Measurements from ENCODE around the gene TTC7B. TPM values are rescaled to one million over a fixed set of nuclear protein-coding genes. Genes with fewer than 3 reads are reported as not detected.

The TTC7B gene
- total and polyA plus RNA-seq, 4 donors, result 23.1 to 85.0 (median 54.6) TPM

DNA sequence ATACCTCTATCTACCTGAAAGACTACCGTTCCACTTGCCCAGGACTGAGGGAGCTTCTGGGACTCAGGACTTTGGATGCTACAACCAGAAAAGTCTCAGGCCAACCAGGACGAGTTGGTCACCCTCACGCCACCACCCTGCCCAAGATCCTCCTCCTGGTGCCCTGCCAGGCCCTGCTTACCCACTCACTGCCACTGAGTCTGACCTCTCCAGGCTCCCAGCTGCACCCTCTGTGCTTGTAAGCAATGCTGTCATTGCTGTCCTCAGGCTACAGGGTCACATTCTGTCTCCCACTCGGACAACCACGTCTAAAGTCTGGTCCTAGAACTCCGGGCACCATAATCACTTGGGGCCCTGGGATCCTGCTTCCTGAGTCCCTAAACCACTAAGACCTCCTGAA is 9.2 kb downstream of the TTC7B start:
- H3K27ac ChIP-seq (ENCODE audit: low read depth, low read length), result no peak overlapping the region
- 90% methylated on average over 6 of the region's 6 CpGs for WGBS (ENCODE audit: insufficient coverage)
- no peaks in the 10 kb centered on the region for H3K27me3 ChIP-seq (ENCODE audit: control insufficient read depth, insufficient read depth, low read length)

DNA sequence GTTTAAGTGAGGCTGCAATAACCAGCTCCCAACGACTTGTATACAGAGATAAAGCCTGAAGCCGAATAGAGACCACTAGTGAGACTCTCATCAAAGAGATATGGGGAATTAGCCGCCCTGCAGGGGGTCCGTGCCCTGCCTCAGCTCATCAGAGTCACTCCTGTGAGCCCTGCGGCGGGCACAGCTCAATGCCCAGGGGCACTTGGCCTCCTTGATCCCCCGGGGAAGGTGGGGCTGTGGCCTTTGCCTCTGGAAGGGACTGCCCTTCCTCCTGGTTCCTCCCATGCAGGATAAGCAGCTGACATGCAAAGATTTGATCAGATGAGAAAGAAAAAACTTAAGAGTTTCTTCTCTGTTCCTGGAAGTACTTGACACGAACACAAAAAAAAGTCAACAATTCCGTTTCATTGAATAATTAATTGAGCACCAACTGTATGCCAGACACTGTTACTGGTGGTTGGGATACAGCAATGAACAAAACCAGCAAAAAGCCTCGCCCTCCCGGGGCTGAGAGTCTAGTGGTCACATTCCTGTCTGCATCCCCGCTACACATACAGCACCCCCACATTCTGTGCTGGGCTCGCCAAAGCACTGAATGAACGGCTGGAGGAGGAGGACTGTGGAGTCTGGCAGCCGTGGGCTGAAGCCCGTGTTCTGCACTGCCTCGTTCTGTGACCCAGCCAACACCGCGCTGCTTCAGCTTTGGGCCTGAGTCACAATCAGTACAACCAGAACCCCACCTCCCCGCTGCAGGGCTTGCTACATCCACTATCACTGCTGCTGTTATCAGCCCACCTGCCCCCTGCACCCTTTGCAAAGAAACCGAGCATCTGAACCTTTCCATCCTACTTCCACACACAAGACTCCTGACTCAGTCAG is 10.3 kb downstream of the TTC7B start:
- H3K36me3 ChIP-seq (ENCODE audit: control insufficient read depth, insufficient read depth, low read length), result peaks cover 21% of the 10 kb centered on the region
- H3K9me3 ChIP-seq (ENCODE audit: control insufficient read depth, insufficient read depth, low read length), result no peaks in the 10 kb centered on the region
- no peak overlapping the region for H3K27ac ChIP-seq (ENCODE audit: low read depth, low read length)
- WGBS (ENCODE audit: insufficient coverage), result 72% methylated on average over 13 of the region's 21 CpGs
- no peaks in the 10 kb centered on the region for H3K27me3 ChIP-seq (ENCODE audit: control insufficient read depth, insufficient read depth, low read length)
- H3K4me1 ChIP-seq (ENCODE audit: control insufficient read depth, insufficient read depth, low read length), result peaks cover 31% of the 10 kb centered on the region
- H3K4me3 ChIP-seq (ENCODE audit: low read depth, low read length), result no peak overlapping the region
- no peak for DNase-seq (ENCODE audit: low read depth in 4 of 6, low spot score in 6 of 6)

More for the DNA sequence above, 9.2 kb downstream of the TTC7B start:
- Histone ChIP-seq H3K4me3 (ENCODE audit: low read depth, low read length) (no peak overlapping the region), H3K9me3 (ENCODE audit: control insufficient read depth, insufficient read depth, low read length) (no peaks in the 10 kb centered on the region), H3K36me3 (ENCODE audit: control insufficient read depth, insufficient read depth, low read length) (peaks cover 16% of the 10 kb centered on the region), H3K4me1 (ENCODE audit: control insufficient read depth, insufficient read depth, low read length) (peaks cover 31% of the 10 kb centered on the region)
- DNase-seq (ENCODE audit: low read depth in 4 of 6, low spot score in 6 of 6), result no peak

DNA sequence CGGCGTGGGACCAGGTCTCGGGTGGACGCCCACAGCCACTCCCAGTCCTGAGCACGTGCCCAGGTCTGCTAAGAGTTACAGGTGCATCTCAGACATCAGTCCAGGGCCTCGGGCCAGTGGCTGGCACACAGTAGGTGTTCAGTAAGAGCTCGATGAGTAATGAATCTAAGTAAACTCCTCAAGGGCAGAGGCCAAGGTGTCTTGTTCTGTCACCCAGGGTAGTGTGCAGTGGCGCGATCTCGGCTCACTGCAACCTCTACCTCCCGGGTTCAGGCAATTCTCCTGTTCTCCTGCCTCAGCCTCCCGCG is 11.2 kb downstream of the TTC7B start:
- H3K4me1 ChIP-seq (ENCODE audit: control insufficient read depth, insufficient read depth, low read length), result peaks cover 31% of the 10 kb centered on the region
- DNase-seq (ENCODE audit: low read depth in 4 of 6, low spot score in 6 of 6), result no peak
- WGBS (ENCODE audit: insufficient coverage), result 95% methylated on average over 10 of the region's 13 CpGs
- H3K27ac ChIP-seq (ENCODE audit: low read depth, low read length), result no peak overlapping the region
- no peaks in the 10 kb centered on the region for H3K27me3 ChIP-seq (ENCODE audit: control insufficient read depth, insufficient read depth, low read length)
- peaks cover 21% of the 10 kb centered on the region for H3K36me3 ChIP-seq (ENCODE audit: control insufficient read depth, insufficient read depth, low read length)
- no peaks in the 10 kb centered on the region for H3K9me3 ChIP-seq (ENCODE audit: control insufficient read depth, insufficient read depth, low read length)
- H3K4me3 ChIP-seq (ENCODE audit: low read depth, low read length), result no peak overlapping the region

DNA sequence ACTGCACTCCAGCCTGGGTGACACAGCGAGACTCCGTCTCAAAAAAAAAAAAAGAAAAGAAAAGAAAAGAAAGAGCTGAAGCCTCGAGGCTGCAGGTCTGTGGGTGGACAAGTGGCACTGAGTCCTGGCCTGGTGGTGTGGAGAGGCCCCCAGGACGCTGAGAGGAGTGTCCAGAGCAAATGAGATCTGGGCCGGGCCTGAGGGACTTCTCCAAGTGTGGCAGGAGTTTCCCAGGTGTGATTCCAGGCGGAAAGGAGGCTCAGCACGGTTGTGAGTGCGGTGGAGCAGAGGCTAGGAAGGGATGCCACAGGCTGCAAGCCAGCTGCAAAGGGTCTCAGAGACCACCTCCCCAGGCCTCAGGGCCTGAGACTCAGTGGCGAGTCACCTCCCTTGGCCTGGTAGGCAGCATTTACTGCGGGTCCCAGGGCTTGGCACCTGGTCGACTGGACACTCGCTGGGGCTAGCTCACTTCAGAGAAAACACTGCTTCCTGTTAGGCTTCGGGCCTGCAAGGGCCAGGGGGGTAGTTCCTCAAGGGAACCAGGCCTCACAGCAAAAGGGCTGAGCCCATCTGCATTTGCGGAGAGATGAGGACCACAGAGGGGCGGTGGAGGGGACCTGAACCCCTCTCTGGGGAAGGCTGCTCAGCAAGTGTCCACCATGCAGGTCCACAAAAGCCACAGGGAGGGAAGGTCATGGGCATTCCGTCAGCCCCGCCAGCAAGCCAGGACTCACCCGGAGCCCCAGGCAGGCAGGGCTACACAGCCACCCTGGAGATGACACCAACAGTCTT is 11.7 kb downstream of the TTC7B start:
- 92% methylated on average over 18 of the region's 18 CpGs for WGBS (ENCODE audit: insufficient coverage)
- Histone ChIP-seq H3K4me1 (ENCODE audit: control insufficient read depth, insufficient read depth, low read length) (peaks cover 31% of the 10 kb centered on the region), H3K27ac (ENCODE audit: low read depth, low read length) (no peak overlapping the region)

DNA sequence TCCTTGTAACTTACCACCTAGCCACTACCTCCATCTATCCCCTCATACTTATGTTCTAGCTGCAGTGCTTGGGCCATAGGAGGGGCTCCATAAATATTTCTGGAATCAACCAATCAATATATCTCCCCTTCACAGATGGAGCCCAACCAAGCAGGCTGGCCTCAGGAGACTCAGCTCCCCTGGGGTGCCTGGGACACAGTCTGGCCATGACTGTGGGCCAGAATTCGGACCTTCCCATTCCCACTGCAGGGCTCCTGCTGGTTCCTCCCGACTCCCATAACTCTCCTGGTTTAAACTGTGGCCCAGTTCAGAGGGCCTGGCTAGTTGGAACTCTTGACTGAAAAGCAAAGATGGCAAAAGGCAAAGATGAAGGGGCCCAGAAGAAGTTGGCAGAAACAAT is 13.0 kb downstream of the TTC7B start:
- Histone ChIP-seq H3K4me3 (ENCODE audit: low read depth, low read length) (no peak overlapping the region), H3K36me3 (ENCODE audit: control insufficient read depth, insufficient read depth, low read length) (peaks cover 21% of the 10 kb centered on the region), H3K27ac (ENCODE audit: low read depth, low read length) (no peak overlapping the region), H3K27me3 (ENCODE audit: control insufficient read depth, insufficient read depth, low read length) (no peaks in the 10 kb centered on the region), H3K9me3 (ENCODE audit: control insufficient read depth, insufficient read depth, low read length) (no peaks in the 10 kb centered on the region), H3K4me1 (ENCODE audit: control insufficient read depth, insufficient read depth, low read length) (peaks cover 22% of the 10 kb centered on the region)
- DNase-seq (ENCODE audit: low read depth in 4 of 6, low spot score in 6 of 6), result no peak
- WGBS (ENCODE audit: insufficient coverage), result 90% methylated on average over 1 of the region's 2 CpGs

More for the DNA sequence above, 11.7 kb downstream of the TTC7B start:
- Histone ChIP-seq H3K27me3 (ENCODE audit: control insufficient read depth, insufficient read depth, low read length) (no peaks in the 10 kb centered on the region), H3K9me3 (ENCODE audit: control insufficient read depth, insufficient read depth, low read length) (no peaks in the 10 kb centered on the region), H3K36me3 (ENCODE audit: control insufficient read depth, insufficient read depth, low read length) (peaks cover 21% of the 10 kb centered on the region), H3K4me3 (ENCODE audit: low read depth, low read length) (no peak overlapping the region)
- no peak for DNase-seq (ENCODE audit: low read depth in 4 of 6, low spot score in 6 of 6)

DNA sequence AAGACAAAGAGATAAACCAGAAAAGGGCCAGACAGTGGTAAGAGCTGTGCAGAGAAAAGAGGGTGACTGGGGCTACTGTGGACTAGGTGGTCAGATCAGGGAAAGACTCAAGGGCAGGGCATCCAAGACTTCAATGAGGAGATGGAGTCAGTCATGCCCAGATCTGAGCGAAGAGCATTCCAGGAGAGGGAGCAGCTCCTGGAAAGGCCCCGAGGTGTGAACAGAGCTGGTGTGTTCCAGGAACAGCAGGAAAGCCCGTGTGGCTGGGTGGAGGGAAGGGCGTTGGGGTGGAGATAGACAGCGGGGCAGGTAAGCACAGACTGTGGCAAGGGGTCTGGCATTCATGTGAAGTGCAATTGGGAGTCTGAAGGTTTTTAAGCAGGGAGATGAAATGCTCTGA is 16.8 kb downstream of the TTC7B start:
- 93% methylated on average over 5 of the region's 5 CpGs for WGBS (ENCODE audit: insufficient coverage)
- Histone ChIP-seq H3K27me3 (ENCODE audit: control insufficient read depth, insufficient read depth, low read length) (no peaks in the 10 kb centered on the region), H3K4me3 (ENCODE audit: low read depth, low read length) (no peak overlapping the region), H3K36me3 (ENCODE audit: control insufficient read depth, insufficient read depth, low read length) (peaks cover 11% of the 10 kb centered on the region), H3K27ac (ENCODE audit: low read depth, low read length) (no peak overlapping the region), H3K9me3 (ENCODE audit: control insufficient read depth, insufficient read depth, low read length) (no peaks in the 10 kb centered on the region), H3K4me1 (ENCODE audit: control insufficient read depth, insufficient read depth, low read length) (peaks cover 22% of the 10 kb centered on the region)
- no peak for DNase-seq (ENCODE audit: low read depth in 4 of 6, low spot score in 6 of 6)

DNA sequence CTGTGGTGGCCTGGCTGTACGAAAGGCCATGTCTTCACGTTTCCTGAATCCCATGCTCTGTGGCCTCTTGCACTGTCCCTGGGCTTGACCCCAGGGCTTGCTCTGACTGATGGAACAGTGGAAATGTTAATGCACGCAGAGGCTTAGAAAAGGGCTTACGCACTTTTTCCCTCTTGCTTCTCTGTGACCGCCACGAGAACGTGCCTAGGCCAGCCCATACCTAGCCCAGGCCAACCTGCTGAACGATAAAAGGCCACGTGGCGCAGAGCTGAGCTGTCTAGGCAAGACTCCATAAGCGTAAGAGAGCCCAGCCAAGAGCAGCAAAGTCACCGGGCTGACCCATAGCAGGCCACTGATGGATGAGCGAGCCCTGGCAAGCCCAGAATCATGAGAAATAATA is 18.3 kb downstream of the TTC7B start:
- no peak overlapping the region for H3K27ac ChIP-seq (ENCODE audit: low read depth, low read length)
- no peaks in the 10 kb centered on the region for H3K9me3 ChIP-seq (ENCODE audit: control insufficient read depth, insufficient read depth, low read length)
- DNase-seq (ENCODE audit: low read depth in 4 of 6, low spot score in 6 of 6), result no peak
- WGBS (ENCODE audit: insufficient coverage), result over 99% methylated on average over 13 of the region's 13 CpGs
- no peaks in the 10 kb centered on the region for H3K27me3 ChIP-seq (ENCODE audit: control insufficient read depth, insufficient read depth, low read length)
- no peak overlapping the region for H3K4me3 ChIP-seq (ENCODE audit: low read depth, low read length)
- peaks cover 7% of the 10 kb centered on the region for H3K36me3 ChIP-seq (ENCODE audit: control insufficient read depth, insufficient read depth, low read length)
- peaks cover 12% of the 10 kb centered on the region for H3K4me1 ChIP-seq (ENCODE audit: control insufficient read depth, insufficient read depth, low read length)

DNA sequence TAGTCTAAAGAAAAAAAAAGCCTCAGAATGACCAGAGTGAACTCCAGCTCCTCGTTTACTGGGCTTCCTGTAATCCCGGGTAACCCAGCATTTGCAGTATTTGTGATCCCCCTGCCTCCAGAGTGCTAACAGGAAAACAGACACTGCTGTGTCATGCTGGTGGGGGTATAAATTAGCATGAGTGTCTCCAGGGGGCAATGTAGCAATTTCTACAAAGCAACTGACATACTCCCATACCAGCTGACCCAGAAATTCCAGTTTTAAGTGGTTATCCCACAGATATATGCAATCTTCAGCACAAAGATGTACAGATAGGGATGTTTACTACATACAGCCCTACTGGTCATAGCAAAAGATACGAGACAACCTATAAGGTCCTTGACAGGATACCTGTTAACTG is 18.8 kb downstream of the TTC7B start:
- Histone ChIP-seq H3K36me3 (ENCODE audit: control insufficient read depth, insufficient read depth, low read length) (peaks cover 7% of the 10 kb centered on the region), H3K27me3 (ENCODE audit: control insufficient read depth, insufficient read depth, low read length) (no peaks in the 10 kb centered on the region), H3K27ac (ENCODE audit: low read depth, low read length) (no peak overlapping the region), H3K4me3 (ENCODE audit: low read depth, low read length) (no peak overlapping the region), H3K4me1 (ENCODE audit: control insufficient read depth, insufficient read depth, low read length) (peaks cover 12% of the 10 kb centered on the region), H3K9me3 (ENCODE audit: control insufficient read depth, insufficient read depth, low read length) (no peaks in the 10 kb centered on the region)
- DNase-seq (ENCODE audit: low read depth in 4 of 6, low spot score in 6 of 6), result no peak
- WGBS (ENCODE audit: insufficient coverage), result 100% methylated on average over 3 of the region's 3 CpGs

DNA sequence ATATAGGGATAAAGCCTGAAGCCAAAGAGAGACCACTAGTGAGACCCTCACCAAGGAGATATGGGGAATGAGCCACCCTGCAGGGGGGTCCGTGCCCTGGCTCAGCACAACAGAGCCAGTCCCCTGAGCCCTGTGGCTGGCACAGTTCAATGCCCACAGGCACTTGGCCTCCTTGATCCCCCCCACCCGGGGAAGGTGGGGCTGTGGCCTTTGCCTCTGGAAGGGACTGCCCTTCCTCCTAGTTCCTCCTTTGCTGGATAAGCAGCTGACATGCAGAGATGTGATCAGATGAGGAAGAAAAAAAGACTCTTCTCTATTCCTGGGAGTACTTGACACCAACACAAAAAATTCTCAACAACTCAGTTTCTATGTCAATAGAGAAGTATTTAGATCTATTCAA is 19.9 kb downstream of the TTC7B start:
- Histone ChIP-seq H3K27ac (ENCODE audit: low read depth, low read length) (no peak overlapping the region), H3K27me3 (ENCODE audit: control insufficient read depth, insufficient read depth, low read length) (no peaks in the 10 kb centered on the region), H3K4me1 (ENCODE audit: control insufficient read depth, insufficient read depth, low read length) (peaks cover 12% of the 10 kb centered on the region), H3K9me3 (ENCODE audit: control insufficient read depth, insufficient read depth, low read length) (no peaks in the 10 kb centered on the region), H3K36me3 (ENCODE audit: control insufficient read depth, insufficient read depth, low read length) (peaks cover 3% of the 10 kb centered on the region), H3K4me3 (ENCODE audit: low read depth, low read length) (no peak overlapping the region)
- 75% methylated on average over 1 of the region's 2 CpGs for WGBS (ENCODE audit: insufficient coverage)
- DNase-seq (ENCODE audit: low read depth in 4 of 6, low spot score in 6 of 6), result no peak
